ENCODE data around the gene PTTG1IP.
"Not testable (repeated sequence)": the region's sequence is repeated elsewhere in the genome, so short reads cannot be mapped to it uniquely, and the experiment has no call there.

PTTG1IP gene

GRCh38 chr21:44873356-44874239 lies at the start of gene PTTG1IP:
Gene PTTG1IP (minus strand): TSS chr21:44873690. CDS start chr21:44873616, 74 bp downstream.
- peak; percentile 99 for DNase-seq

- DNase-seq: no peak
These were observed 48.4 kb upstream of the PTTG1IP start for GRCh38 chr21:44921928-44922327.

GRCh38 chr21:44920694-44921604 lies 47.5 kb upstream of the PTTG1IP start, which contains the start of gene ITGB2:
Gene ITGB2 (minus strand): TSS chr21:44920899. CDS start chr21:44910782, 10,117 bp downstream.
- DNase-seq: peak; percentile 66

- DNase-seq: no peak
These were observed 46.6 kb upstream of the PTTG1IP start for GRCh38 chr21:44919913-44920693.

GRCh38 chr21:44919111-44919912 lies 45.8 kb upstream of the PTTG1IP start:
- no peak for DNase-seq

GRCh38 chr21:44918581-44919033 lies 45.1 kb upstream of the PTTG1IP start:
- DNase-seq: no peak

GRCh38 chr21:44918107-44918470 lies 44.6 kb upstream of the PTTG1IP start:
- DNase-seq: no peak

GRCh38 chr21:44917446-44918106 lies 44.1 kb upstream of the PTTG1IP start:
- DNase-seq: no peak

GRCh38 chr21:44916965-44917364 lies 43.5 kb upstream of the PTTG1IP start:
- no peak for DNase-seq

GRCh38 chr21:44914176-44914874 lies 40.8 kb upstream of the PTTG1IP start:
- peak; percentile 53 for DNase-seq

GRCh38 chr21:44913425-44914175 lies 40.1 kb upstream of the PTTG1IP start:
- DNase-seq: no peak

GRCh38 chr21:44912506-44913412 lies 39.3 kb upstream of the PTTG1IP start:
- not testable (repeated sequence) for DNase-seq

GRCh38 chr21:44912158-44912473 lies 38.6 kb upstream of the PTTG1IP start:
- no peak for DNase-seq

- DNase-seq: peak; percentile 51
These were observed 38.1 kb upstream of the PTTG1IP start for GRCh38 chr21:44911384-44912157.

- no peak for DNase-seq
These were observed 37.5 kb upstream of the PTTG1IP start for GRCh38 chr21:44911068-44911383.

GRCh38 chr21:44910229-44911067 lies 37.0 kb upstream of the PTTG1IP start:
- no peak for DNase-seq

GRCh38 chr21:44909719-44910118 lies 36.2 kb upstream of the PTTG1IP start:
- DNase-seq: no peak

All from stimulated activated CD4-positive, alpha-beta T cell treated with anti-CD3 and anti-CD28 coated beads, Interleukin-4, amount 100 ng/mL, for 24 hours (primary cell).